ENCODE results near the gene CCNO.

DNA sequence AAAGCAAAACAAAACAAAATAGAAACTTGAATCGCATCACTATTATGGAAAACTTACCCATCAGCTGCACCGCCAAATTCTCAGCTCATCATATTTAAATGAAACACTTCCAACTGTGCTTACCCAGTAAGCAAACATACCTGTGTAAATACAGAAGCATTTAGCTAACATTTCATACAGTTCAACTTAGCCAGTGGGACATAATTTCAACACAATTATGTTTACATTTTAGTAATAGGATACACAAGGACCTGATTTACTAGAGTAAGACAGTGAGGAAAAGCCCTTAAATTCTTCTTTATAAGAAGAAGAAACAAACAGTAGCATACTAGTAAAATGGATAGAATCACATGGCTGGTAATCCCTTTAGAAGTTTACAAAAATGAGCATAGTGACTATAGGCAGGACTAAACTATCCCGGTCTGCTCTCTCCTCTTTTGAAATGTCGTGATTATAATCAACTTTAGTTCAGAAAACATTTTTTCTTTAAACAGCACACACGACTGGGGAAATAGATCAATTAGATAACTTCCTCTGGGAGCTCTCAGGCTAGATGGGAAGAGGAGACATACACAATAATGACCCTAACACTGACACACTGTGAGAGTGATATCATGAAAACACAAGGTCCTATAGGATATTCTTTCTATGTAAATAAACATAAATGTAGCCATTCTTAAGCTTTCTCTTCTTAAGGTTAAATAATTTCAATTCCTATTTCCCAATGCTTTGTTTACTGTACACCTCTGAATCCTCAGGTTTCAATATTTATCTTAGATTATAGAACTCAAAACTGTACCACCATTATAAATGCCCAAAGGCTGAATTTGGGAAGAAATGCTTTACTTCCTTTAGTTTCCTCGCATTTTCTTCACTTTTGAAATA is 44.5 kb downstream of the CCNO start:
- TF ChIP-seq, protein P1, sequence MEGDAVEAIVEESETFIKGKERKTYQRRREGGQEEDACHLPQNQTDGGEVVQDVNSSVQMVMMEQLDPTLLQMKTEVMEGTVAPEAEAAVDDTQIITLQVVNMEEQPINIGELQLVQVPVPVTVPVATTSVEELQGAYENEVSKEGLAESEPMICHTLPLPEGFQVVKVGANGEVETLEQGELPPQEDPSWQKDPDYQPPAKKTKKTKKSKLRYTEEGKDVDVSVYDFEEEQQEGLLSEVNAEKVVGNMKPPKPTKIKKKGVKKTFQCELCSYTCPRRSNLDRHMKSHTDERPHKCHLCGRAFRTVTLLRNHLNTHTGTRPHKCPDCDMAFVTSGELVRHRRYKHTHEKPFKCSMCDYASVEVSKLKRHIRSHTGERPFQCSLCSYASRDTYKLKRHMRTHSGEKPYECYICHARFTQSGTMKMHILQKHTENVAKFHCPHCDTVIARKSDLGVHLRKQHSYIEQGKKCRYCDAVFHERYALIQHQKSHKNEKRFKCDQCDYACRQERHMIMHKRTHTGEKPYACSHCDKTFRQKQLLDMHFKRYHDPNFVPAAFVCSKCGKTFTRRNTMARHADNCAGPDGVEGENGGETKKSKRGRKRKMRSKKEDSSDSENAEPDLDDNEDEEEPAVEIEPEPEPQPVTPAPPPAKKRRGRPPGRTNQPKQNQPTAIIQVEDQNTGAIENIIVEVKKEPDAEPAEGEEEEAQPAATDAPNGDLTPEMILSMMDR (IDR thresholded peaks at IDR 0.05; ENCODE audit: insufficient read depth, low read length, poor library complexity, severe bottlenecking): no peak
- no peak for TF ChIP-seq EZH2phosphoT487 (conservative IDR thresholded peaks at IDR 0.05; ENCODE audit: low read length)

Data from SU-DHL-6 (cell line).